Right cardiac atrium (tissue), 5 donors: ENCODE data around the gene TOR1B. TPM values are rescaled to one million over a fixed set of nuclear protein-coding genes. Genes with fewer than 3 reads are reported as not detected.
"Not testable (repeated sequence)": the region's sequence is repeated elsewhere in the genome, so short reads cannot be mapped to it uniquely, and the experiment has no call there.

Experiments used
- ATAC-seq, 2 donors: fragments of 200-7000 bp; cut with Tn5 transposase; one replicate each; pipeline versions ENCODE4 v1.8.0 to v1.9.1; 2020; ENCODE audit warnings: moderate library complexity in 2 of 2, mild to moderate bottlenecking in 1 of 2
- DNase-seq, 3 donors: peaks; one replicate each; pipeline ENCODE4 v3.0.0-alpha.2; 2020
- H3K27ac ChIP-seq: one replicate; pipeline ENCODE4 v1.5.1; 2013; ENCODE audit warnings: mild to moderate bottlenecking, low read length, control low read depth, moderate library complexity
- H3K27me3 ChIP-seq: one replicate; pipeline ENCODE4 v1.6.1; 2013; ENCODE audit not compliant: control insufficient read depth, insufficient read depth
- H3K4me1 ChIP-seq: one replicate; pipeline ENCODE4 v1.6.1; 2013; ENCODE audit warnings: low read length; ENCODE audit not compliant: control insufficient read depth, insufficient read depth
- H3K4me3 ChIP-seq: one replicate; pipeline ENCODE4 v1.5.1; 2013; ENCODE audit warnings: low read length, control low read depth
- H3K9me3 ChIP-seq: one replicate; pipeline ENCODE4 v1.6.1; 2013; ENCODE audit warnings: low read length; ENCODE audit not compliant: control insufficient read depth
- WGBS: extraction: QIAGEN DNeasy Blood & Tissue Kit; methylation state at CpG from one replicate; pipeline ENCODE4 v1.1.7; 2013; 5-methylcytosine and 5-hydroxymethylcytosine counted together
- intact Hi-C, 4 donors: fragments of 100-400 bp; cut with DNase I; formaldehyde crosslinking; loops; one replicate each; pipeline versions ENCODE4 v1.11.0 to v1.14.0; 2022 to 2023
- polyA plus RNA-seq: library from polyadenylated mRNA; stranded (reverse); fragments of 200-250 nt; gene quantifications from one replicate; pipeline ENCODE4 v1.2.3, GENCODE V29; 2013
- total RNA-seq, 4 donors: library from RNA; stranded (reverse); fragmentation: NEBNext Ultra II Directional; extraction: Animal tissue kit (Norgen Biotek cat#: 25700); gene quantifications; one replicate each; pipeline ENCODE4 v1.2.1, GENCODE V29; 2021
- donor health status: healthy with polysubstance abuse.
- donor health status: DM: no; HTN: yes; CAD: no.
- donor health status: DM: no; HTN: no; CAD: no.
- donor health status: DM: no; HTN: yes; CAD: no; lungs with severe emphysema.
- donor health status: DM: yes; HTN: yes; CAD: no.

TOR1B gene
- total and polyA plus RNA-seq, 5 donors, result 8.8 to 12.2 (median 10.0) TPM

GRCh38 chr9:129776566-129776937 lies 26.4 kb upstream of the TOR1B start:
- 54% methylated on average over 8 of the region's 8 CpGs for WGBS
- DNase-seq (peak; percentile 55 to 72 (median 69)), ATAC-seq (peak; percentile 32 to 59)
- Histone ChIP-seq H3K27ac (peak overlapping the region; percentile 26), H3K27me3 (no peaks in the 10 kb centered on the region), H3K4me1 (no peaks in the 10 kb centered on the region), H3K9me3 (no peaks in the 10 kb centered on the region), H3K4me3 (no peak overlapping the region)
- intact Hi-C loops, result no loop called here

DNA sequence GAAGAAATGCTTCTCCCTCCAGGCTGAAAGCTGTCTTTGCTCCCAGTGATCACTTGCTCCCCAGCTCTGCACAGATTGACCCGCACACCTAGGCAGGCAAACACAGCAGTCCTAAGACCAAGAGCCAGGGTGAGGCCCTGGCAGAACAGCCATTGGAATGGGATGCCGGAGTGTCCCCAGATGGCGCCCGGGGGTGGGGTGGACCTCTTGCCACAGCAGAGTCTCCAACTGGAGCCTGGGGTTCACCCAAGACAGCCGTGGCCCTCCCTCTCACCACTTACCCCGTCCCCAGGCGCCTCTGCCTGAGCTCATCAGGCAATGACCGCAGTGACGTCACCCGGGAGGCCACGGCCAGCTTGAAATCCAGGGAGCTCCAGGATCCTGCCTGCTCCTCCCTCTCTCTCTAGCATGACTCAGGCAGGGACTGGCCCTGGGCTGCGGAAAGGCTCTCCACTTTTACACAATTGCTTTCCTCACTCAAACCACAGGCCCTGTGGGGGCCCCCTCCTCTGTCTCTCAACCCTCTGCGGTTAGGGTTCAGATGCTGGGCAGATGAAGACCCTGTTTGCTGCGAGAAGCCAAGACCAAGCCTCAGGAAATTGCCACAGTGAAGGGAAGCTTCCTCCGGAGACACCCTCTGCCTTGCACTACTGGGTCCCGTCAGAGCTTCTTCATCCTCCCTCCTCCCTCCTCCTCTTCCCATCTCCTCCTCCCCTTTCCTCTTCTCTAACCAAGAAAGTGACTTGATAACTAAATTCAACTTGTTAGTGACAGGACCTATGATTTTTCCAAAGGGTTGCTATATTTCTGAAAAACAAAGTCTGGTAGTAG lies 25.8 kb upstream of the TOR1B start:
- DNase-seq (peak; percentile 98), ATAC-seq (peak; percentile 97 to 98)
- intact Hi-C loops, result no loop called here
- no peaks in the 10 kb centered on the region for H3K4me1 ChIP-seq
- no peaks in the 10 kb centered on the region for H3K9me3 ChIP-seq
- H3K4me3 ChIP-seq, result no peak overlapping the region
- H3K27me3 ChIP-seq, result no peaks in the 10 kb centered on the region
- peak overlapping the region; percentile 26 for H3K27ac ChIP-seq
- WGBS, result 14% methylated on average over 16 of the region's 16 CpGs

- no peaks in the 10 kb centered on the region for H3K27me3 ChIP-seq
- H3K27ac ChIP-seq, result peak overlapping the region; percentile 25
- intact Hi-C loops, result no loop called here
- no peaks in the 10 kb centered on the region for H3K4me1 ChIP-seq
- no peak for DNase-seq
- 62% methylated on average over 11 of the region's 11 CpGs for WGBS
- H3K9me3 ChIP-seq, result no peaks in the 10 kb centered on the region
- no peak overlapping the region for H3K4me3 ChIP-seq
- no peak for ATAC-seq
Measured at GRCh38 chr9:129777769-129778130, 25.2 kb upstream of the TOR1B start.

DNA sequence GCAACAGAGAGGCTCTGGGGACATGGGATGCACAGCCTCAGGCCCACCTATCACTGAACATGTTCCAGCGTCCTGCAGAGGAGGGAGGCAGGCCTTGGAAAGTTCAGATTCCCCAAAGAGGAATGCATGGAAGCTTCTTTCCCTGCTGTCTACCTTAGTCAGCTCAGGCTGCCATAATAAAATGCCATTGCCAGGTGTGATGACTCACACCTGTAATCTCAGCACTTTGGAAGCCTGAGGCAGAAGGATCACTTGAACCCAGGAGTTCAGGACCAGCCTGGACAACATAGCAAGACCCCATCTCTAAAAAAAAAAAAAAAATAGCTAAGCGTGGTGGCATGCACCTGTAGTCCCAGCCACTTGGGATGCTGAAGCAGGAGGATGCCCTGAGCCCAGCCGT lies 24.5 kb upstream of the TOR1B start:
- Histone ChIP-seq H3K4me3 (no peak overlapping the region), H3K27ac (no peak overlapping the region), H3K9me3 (no peaks in the 10 kb centered on the region), H3K27me3 (no peaks in the 10 kb centered on the region), H3K4me1 (no peaks in the 10 kb centered on the region)
- intact Hi-C loops, result no loop called here
- ATAC-seq (no peak), DNase-seq (no peak)
- WGBS, result 81% methylated on average over 3 of the region's 3 CpGs

- ATAC-seq, result no peak
- no peaks in the 10 kb centered on the region for H3K27me3 ChIP-seq
- H3K27ac ChIP-seq, result no peak overlapping the region
- no peak overlapping the region for H3K4me3 ChIP-seq
- DNase-seq, result peak in 1 of 3 donors; percentile 10
- WGBS, result 92% methylated on average over 7 of the region's 7 CpGs
- H3K9me3 ChIP-seq, result no peaks in the 10 kb centered on the region
- intact Hi-C loops, result loop anchor here (5.0 to 10.0 kb wide), 5 partner anchors 37 to 645 kb away; partner anchors contain the start of gene ASB6 (in 4 of the 4)
- no peaks in the 10 kb centered on the region for H3K4me1 ChIP-seq
Measured at GRCh38 chr9:129779560-129780190, 23.3 kb upstream of the TOR1B start.

GRCh38 chr9:129781131-129781530 lies 21.9 kb upstream of the TOR1B start:
- ATAC-seq (no peak), DNase-seq (no peak)
- 81% methylated on average over 8 of the region's 8 CpGs for WGBS
- Histone ChIP-seq H3K27ac (no peak overlapping the region), H3K4me3 (no peak overlapping the region), H3K9me3 (no peaks in the 10 kb centered on the region), H3K27me3 (no peaks in the 10 kb centered on the region), H3K4me1 (no peaks in the 10 kb centered on the region)
- intact Hi-C loops, result loop anchor here (5.0 to 10.0 kb wide), 5 partner anchors 39 to 646 kb away; partner anchors contain the start of gene ASB6 (in 4 of the 4)

GRCh38 chr9:129781981-129782380 lies 21.0 kb upstream of the TOR1B start:
- ATAC-seq (no peak), DNase-seq (peak in 1 of 3 donors; percentile 5)
- Histone ChIP-seq H3K4me3 (no peak overlapping the region), H3K27me3 (no peaks in the 10 kb centered on the region), H3K4me1 (no peaks in the 10 kb centered on the region), H3K27ac (no peak overlapping the region), H3K9me3 (no peaks in the 10 kb centered on the region)
- intact Hi-C loops, result loop anchor here (2.0 to 10.0 kb wide), 6 partner anchors 40 to 647 kb away; partner anchors contain the start of gene ASB6 (in 4 of the 4)
- 69% methylated on average over 5 of the region's 5 CpGs for WGBS

DNA sequence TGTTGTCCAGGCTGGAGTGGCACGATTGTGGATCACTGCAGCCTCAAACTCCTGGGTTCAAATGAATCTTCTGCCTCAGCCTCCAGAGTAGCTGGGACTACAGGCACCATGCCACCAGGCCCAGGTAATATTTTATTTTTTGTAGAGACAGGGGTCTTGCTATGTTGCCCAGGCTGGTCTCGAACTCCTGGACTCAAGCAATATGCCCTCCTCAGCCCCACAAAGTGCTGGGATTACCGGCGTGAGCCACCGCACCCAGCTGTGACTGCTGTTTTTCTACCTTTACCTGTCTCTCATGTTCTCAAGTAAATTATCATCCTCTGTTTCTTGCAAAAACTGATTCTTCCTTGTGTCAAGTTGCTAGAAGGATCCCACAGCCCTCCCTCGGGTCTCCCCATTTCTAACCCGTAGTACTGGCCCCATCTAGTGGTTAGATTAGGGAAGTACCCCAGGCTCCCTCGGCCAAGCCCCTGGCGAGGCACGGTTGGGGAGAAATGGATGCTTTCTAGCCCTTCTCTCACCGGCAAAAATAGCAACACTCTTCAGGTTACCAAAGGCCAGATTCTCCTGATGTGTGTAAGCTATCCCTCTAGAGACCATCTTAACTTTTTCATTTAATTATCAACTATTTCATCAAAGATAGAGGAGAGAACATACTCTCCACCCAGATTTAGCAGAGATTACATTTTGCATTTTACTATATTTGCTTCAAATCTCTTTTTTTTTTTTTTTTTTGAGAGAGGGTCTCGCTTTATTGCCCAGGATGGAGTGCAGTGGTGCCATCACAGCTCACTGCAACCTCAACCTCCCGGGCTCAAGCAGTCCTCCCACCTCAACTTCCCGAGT lies 19.2 kb upstream of the TOR1B start:
- ATAC-seq, result peak; percentile 88 to 91
- Histone ChIP-seq H3K9me3 (no peaks in the 10 kb centered on the region), H3K27me3 (no peaks in the 10 kb centered on the region), H3K4me3 (no peak overlapping the region), H3K27ac (no peak overlapping the region), H3K4me1 (no peaks in the 10 kb centered on the region)
- DNase-seq, result peak; percentile 66 to 82 (median 69)
- intact Hi-C loops, result loop anchor here (2.0 to 10.0 kb wide), 6 partner anchors 41 to 649 kb away; partner anchors contain the start of gene ASB6 (in 4 of the 4)
- WGBS, result 35% methylated on average over 14 of the region's 14 CpGs

- H3K27ac ChIP-seq, H3K9me3 ChIP-seq, ATAC-seq, DNase-seq, H3K4me1 ChIP-seq, H3K27me3 ChIP-seq, H3K4me3 ChIP-seq: not testable (repeated sequence)
- intact Hi-C loops, result loop anchor here (5.0 to 10.0 kb wide), 5 partner anchors 43 to 650 kb away; partner anchors contain the start of gene ASB6 (in 4 of the 4)
- 72% methylated on average over 11 of the region's 11 CpGs for WGBS
Measured at GRCh38 chr9:129784970-129785369, 18.0 kb upstream of the TOR1B start.

DNA sequence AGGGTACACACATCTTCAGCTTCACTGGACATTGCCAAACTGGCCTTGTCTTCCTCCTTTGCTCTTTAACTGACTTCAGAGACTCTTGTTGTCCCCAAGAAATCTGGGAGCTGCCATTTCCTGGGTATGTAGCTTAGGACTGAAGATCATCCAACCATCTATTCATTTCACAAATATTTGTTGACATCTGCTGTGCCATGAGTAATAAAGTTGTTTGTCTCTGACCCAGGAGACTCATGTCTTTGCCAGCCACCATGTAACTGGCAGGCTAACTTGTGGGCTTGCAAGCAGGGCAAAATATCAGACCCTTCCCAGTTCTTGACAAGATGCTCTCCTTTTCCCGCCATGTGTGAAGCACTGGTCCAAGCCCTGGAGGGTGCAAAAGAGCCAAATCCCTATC lies 17.1 kb upstream of the TOR1B start:
- intact Hi-C loops, result loop anchor here (10.0 kb wide), 2 partner anchors 141 to 651 kb away; partner anchors contain the start of gene ASB6 (in 2 of the 4)
- Histone ChIP-seq H3K9me3 (no peaks in the 10 kb centered on the region), H3K4me1 (no peaks in the 10 kb centered on the region), H3K4me3 (no peak overlapping the region), H3K27ac (no peak overlapping the region), H3K27me3 (no peaks in the 10 kb centered on the region)
- DNase-seq (no peak), ATAC-seq (no peak)
- 95% methylated on average over 1 of the region's 1 CpG for WGBS
